ENCODE data around the gene LSM6.

DNA sequence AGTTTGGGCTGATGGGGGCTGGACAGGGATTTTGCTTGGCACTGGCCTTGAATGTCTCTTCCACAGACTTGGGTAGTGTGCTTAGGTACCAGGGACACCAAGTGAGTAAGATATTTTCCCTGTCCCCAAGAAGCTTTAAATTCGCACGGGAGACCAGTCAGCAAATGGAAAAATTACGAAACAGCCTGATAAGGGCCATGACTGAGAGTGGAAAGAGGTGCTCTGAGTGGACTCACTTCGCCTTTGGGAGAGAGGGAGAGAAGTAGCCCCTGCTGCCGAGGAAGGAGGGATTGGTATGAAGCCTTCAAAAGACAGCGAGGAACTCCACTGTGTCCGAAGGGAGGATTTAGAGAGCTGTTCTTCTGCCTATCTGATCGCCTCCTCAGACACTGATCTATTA, 2.6 kb downstream of the LSM6 start:
- TF ChIP-seq CTCF (IDR thresholded peaks at IDR 0.05) (no peak), POLR2A (IDR thresholded peaks at IDR 0.05) (no peak)
